ENCODE results near the gene STX3.

The STX3 gene

GRCh38 chr11:59716051-59716450 is 39.1 kb upstream of the STX3 start:
- TF ChIP-seq, protein P1, sequence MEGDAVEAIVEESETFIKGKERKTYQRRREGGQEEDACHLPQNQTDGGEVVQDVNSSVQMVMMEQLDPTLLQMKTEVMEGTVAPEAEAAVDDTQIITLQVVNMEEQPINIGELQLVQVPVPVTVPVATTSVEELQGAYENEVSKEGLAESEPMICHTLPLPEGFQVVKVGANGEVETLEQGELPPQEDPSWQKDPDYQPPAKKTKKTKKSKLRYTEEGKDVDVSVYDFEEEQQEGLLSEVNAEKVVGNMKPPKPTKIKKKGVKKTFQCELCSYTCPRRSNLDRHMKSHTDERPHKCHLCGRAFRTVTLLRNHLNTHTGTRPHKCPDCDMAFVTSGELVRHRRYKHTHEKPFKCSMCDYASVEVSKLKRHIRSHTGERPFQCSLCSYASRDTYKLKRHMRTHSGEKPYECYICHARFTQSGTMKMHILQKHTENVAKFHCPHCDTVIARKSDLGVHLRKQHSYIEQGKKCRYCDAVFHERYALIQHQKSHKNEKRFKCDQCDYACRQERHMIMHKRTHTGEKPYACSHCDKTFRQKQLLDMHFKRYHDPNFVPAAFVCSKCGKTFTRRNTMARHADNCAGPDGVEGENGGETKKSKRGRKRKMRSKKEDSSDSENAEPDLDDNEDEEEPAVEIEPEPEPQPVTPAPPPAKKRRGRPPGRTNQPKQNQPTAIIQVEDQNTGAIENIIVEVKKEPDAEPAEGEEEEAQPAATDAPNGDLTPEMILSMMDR (conservative IDR thresholded peaks at IDR 0.05): no peak
- TF ChIP-seq ZFX (IDR thresholded peaks at IDR 0.05): no peak
- H3K27ac ChIP-seq: no peak overlapping the region

DNA sequence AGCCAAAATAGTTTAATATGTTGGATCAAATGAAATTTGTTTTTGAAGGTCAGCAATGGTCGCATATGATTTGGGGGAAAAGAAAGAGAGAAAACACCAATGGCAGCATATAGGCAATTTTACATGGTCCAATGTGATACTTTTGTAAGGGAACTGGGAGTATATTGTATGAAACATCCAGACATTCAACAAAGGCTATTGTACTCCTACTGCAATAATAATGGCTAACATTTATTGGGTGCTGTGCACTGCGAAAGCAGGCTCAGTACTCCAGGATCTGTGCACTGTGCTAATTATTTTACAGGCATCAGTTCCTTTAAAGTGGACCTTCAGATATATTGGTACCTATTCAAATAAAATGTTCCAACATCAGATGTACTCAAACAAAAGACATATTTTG is 35.6 kb upstream of the STX3 start:
- no peak overlapping the region for H3K27ac ChIP-seq
- TF ChIP-seq, protein P1 (conservative IDR thresholded peaks at IDR 0.05): no peak
- TF ChIP-seq ZFX (IDR thresholded peaks at IDR 0.05): no peak

GRCh38 chr11:59724066-59724465 is 31.1 kb upstream of the STX3 start:
- TF ChIP-seq, protein P1 (conservative IDR thresholded peaks at IDR 0.05): no peak
- no peak for TF ChIP-seq ZFX (IDR thresholded peaks at IDR 0.05)
- no peak overlapping the region for H3K27ac ChIP-seq

GRCh38 chr11:59727426-59727825 is 27.8 kb upstream of the STX3 start:
- TF ChIP-seq ZFX (IDR thresholded peaks at IDR 0.05): no peak
- TF ChIP-seq, protein P1 (conservative IDR thresholded peaks at IDR 0.05): no peak
- no peak overlapping the region for H3K27ac ChIP-seq

DNA sequence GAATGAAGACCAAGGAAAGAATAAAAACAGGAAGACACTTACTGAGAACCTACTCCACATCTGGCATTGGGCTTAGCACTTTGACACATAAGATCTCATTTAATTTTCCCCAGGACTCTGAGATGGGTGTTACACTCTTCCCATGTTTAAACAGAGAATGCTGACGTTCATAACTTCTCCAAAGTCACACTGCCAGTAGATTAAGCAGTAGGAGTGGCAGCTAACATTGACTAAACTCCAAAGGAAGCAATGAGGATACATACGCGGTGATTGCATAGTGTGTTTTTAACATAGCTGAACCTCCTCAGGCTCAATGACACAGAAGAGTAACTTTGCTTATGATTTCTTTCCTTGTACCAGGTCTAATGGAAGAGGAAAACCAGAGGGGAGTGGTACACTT is 27.0 kb upstream of the STX3 start:
- H3K27ac ChIP-seq: no peak overlapping the region
- TF ChIP-seq, protein P1 (conservative IDR thresholded peaks at IDR 0.05): no peak
- TF ChIP-seq ZFX (IDR thresholded peaks at IDR 0.05): no peak

DNA sequence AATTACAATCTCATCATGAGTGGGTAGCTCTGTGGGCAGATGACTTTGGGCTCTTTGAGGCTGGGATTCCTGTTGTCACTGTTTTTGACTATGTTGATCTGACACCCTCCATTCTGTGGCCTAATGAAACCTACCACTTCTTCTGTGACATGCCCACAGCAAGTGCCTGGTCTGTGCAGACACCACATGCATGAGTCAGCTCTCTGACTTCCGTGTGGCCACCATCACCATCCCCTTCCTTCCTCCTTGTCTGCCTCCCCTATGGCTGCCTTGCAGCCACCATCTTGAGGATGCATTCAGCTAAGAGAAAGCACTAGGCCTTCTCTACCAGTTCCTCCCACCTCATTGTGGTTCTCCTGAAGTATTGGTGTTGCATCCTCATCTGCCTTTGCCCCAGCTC is 26.3 kb upstream of the STX3 start:
- H3K27ac ChIP-seq: no peak overlapping the region
- no peak for TF ChIP-seq ZFX (IDR thresholded peaks at IDR 0.05)
- TF ChIP-seq, protein P1 (conservative IDR thresholded peaks at IDR 0.05): no peak

- TF ChIP-seq, protein P1 (conservative IDR thresholded peaks at IDR 0.05): no peak
- no peak for TF ChIP-seq ZFX (IDR thresholded peaks at IDR 0.05)
- no peak overlapping the region for H3K27ac ChIP-seq
Observed at GRCh38 chr11:59729834-59730233, 25.3 kb upstream of the STX3 start.
